Esophagus squamous epithelium (tissue), 5 donors: ENCODE results near the gene RBM20. TPM values are rescaled to one million over a fixed set of nuclear protein-coding genes. Genes with fewer than 3 reads are reported as not detected.
A peak's percentile ranks its signal among the peaks of the same experiment; 100 is the strongest.

Experiments
- DNase-seq: peaks from one replicate; lab custom pipeline; 2025; lab: John Stamatoyannopoulos, UW
- H3K27ac ChIP-seq, 4 donors: fragments of 200-600 bp; sonication (generic); one replicate each; pipeline ENCODE4 v1.5.1; 2016 to 2019; ENCODE audit warnings: mild to moderate bottlenecking in 1 of 4
- H3K27me3 ChIP-seq, 4 donors: fragments of 200-600 bp; sonication (generic); 1 replicate in 3 of 4; 2 replicates in 1 of 4; pipeline versions ENCODE4 v1.5.1 to v1.6.0; 2017 to 2021; ENCODE audit warnings: antibody characterized with exemption in 1 of 4
- H3K36me3 ChIP-seq, 3 donors: fragments of 200-600 bp; sonication (generic); one replicate each; pipeline ENCODE4 v1.5.1; 2016 to 2019
- H3K4me1 ChIP-seq, 3 donors: fragments of 200-600 bp; sonication (generic); one replicate each; pipeline ENCODE4 v1.5.1; 2017 to 2019
- H3K4me3 ChIP-seq, 4 donors: fragments of 200-600 bp; sonication (generic); 1 replicate in 3 of 4; 2 replicates in 1 of 4; pipeline ENCODE4 v1.5.1; 2016 to 2019; ENCODE audit warnings: mild to moderate bottlenecking in 2 of 4, moderate library complexity in 1 of 4
- H3K9me3 ChIP-seq, 3 donors: fragments of 200-600 bp; sonication (generic); one replicate each; pipeline ENCODE4 v1.5.1; 2016 to 2019
- CTCF ChIP-seq, 6 experiments: fragments of 450-650 bp in 4 of 6; fragments of 200-600 bp in 2 of 6; sonication (generic) in 2 of 6; IDR thresholded peaks; one replicate each; pipeline ENCODE4 v1.5.1; 2016 to 2019; ENCODE audit warnings: antibody characterized with exemption in 6 of 6, mild to moderate bottlenecking in 4 of 6, moderate library complexity in 4 of 6
- POLR2A ChIP-seq, 4 donors: fragments of 450-650 bp; IDR thresholded peaks; one replicate each; pipeline ENCODE4 v1.6.1; 2017; ENCODE audit warnings: antibody characterized with exemption in 4 of 4, mild to moderate bottlenecking in 4 of 4, moderate library complexity in 3 of 4
- WGBS, 2 donors: methylation state at CpG; one replicate each; pipeline ENCODE4 v1.1.5; 2018; 5-methylcytosine and 5-hydroxymethylcytosine counted together
- intact Hi-C: fragments of 100-400 bp; cut with DNase I; formaldehyde crosslinking; loops from one replicate; pipeline ENCODE4 v1.15.0; 2022
- total RNA-seq, 4 donors: library from RNA; depleted of rRNA; stranded (reverse); fragments of >200 nt; gene quantifications; one replicate each; pipeline ENCODE4 v1.1.0, GENCODE V29; 2016
- donor health status: DM: yes; HTN: yes; CAD: no.

Gene RBM20
- total RNA-seq, 4 donors from 2014 or later, result 2.1 to 10.3 (median 3.7) TPM

- Histone ChIP-seq H3K27ac (peak overlapping the region in 2 of 4 donors; percentile 21 to 36), H3K4me1 (peaks cover 23 to 54% (median 36%) of the 10 kb centered on the region in 3 donors), H3K36me3 (no peaks in the 10 kb centered on the region), H3K27me3 (no peaks in the 10 kb centered on the region), H3K4me3 (no peak overlapping the region), H3K9me3 (no peaks in the 10 kb centered on the region)
- intact Hi-C loops, result no loop called here
- 0 to 21% methylated on average over 1 of the region's 1 CpG for WGBS, 2 donors
- DNase-seq, result no peak
- TF ChIP-seq CTCF (IDR thresholded peaks at IDR 0.05) (no peak), POLR2A (IDR thresholded peaks at IDR 0.05) (no peak)
Measured at GRCh38 chr10:110815354-110816004, 171.3 kb downstream of the RBM20 start.

GRCh38 chr10:110817614-110818013 lies 173.5 kb downstream of the RBM20 start:
- Histone ChIP-seq H3K4me3 (no peak overlapping the region), H3K27me3 (no peaks in the 10 kb centered on the region), H3K4me1 (peaks cover 41 to 75% (median 57%) of the 10 kb centered on the region in 3 donors), H3K36me3 (no peaks in the 10 kb centered on the region), H3K9me3 (no peaks in the 10 kb centered on the region), H3K27ac (peak overlapping the region; percentile 56 to 92 (median 88))
- DNase-seq, result no peak
- intact Hi-C loops, result no loop called here
- TF ChIP-seq CTCF (IDR thresholded peaks at IDR 0.05) (no peak), POLR2A (IDR thresholded peaks at IDR 0.05) (no peak)
- 47 to 54% methylated on average over 4 of the region's 4 CpGs for WGBS, 2 donors

GRCh38 chr10:110818311-110819256 lies 174.4 kb downstream of the RBM20 start:
- H3K27ac ChIP-seq, result peak overlapping the region; percentile 85 to 92 (median 88)
- DNase-seq, result no peak
- intact Hi-C loops, result no loop called here
- no peaks in the 10 kb centered on the region for H3K9me3 ChIP-seq
- no peak overlapping the region for H3K4me3 ChIP-seq
- peak in 1 of 6 experiments; percentile 5 for TF ChIP-seq CTCF (IDR thresholded peaks at IDR 0.05)
- TF ChIP-seq POLR2A (IDR thresholded peaks at IDR 0.05), result no peak
- no peaks in the 10 kb centered on the region for H3K36me3 ChIP-seq
- 61 to 69% methylated on average over 6 to 8 of the region's 8 CpGs for WGBS, 2 donors
- no peaks in the 10 kb centered on the region for H3K27me3 ChIP-seq
- peaks cover 49 to 85% (median 67%) of the 10 kb centered on the region in 3 donors for H3K4me1 ChIP-seq

GRCh38 chr10:110820321-110820814 lies 176.2 kb downstream of the RBM20 start:
- DNase-seq, result no peak
- peaks cover 57 to 99% (median 76%) of the 10 kb centered on the region in 3 donors for H3K4me1 ChIP-seq
- H3K4me3 ChIP-seq, result no peak overlapping the region
- H3K36me3 ChIP-seq, result no peaks in the 10 kb centered on the region
- no peaks in the 10 kb centered on the region for H3K9me3 ChIP-seq
- peak overlapping the region; percentile 85 to 92 (median 88) for H3K27ac ChIP-seq
- intact Hi-C loops, result no loop called here
- no peaks in the 10 kb centered on the region for H3K27me3 ChIP-seq
- TF ChIP-seq POLR2A (IDR thresholded peaks at IDR 0.05) (no peak), CTCF (IDR thresholded peaks at IDR 0.05) (no peak)
- 16 to 23% methylated on average over 7 to 8 of the region's 8 CpGs for WGBS, 2 donors
